ENCODE results near the gene NCOA3. TPM values are rescaled to one million over a fixed set of nuclear protein-coding genes. Genes with fewer than 3 reads are reported as not detected.

NCOA3 gene
- total RNA-seq, 1 experiment from 2014 or later, result 31.1 TPM

- CTCF ChIA-PET, result interaction anchor here (0.6 kb wide), 1 partner anchor 122 kb away, joined by 3 read pairs; the partner anchor contains the start of gene NCOA3
- H3F3A ChIP-seq (ENCODE audit: low read length, unreplicated experiment), result no peaks in the 10 kb centered on the region
- BruUV-seq (replicated peaks), result TSS peak; percentile 23
- no peaks in the 10 kb centered on the region for H3K79me2 ChIP-seq (ENCODE audit: low read length)
- intact Hi-C loops (cut with micrococcal nuclease), result loop anchor here (5.0 kb wide), 1 partner anchor 46 kb away; no protein-coding TSS in a partner anchor
- H3K36me3 ChIP-seq (ENCODE audit: low read depth, low read length), result peaks cover 31% of the 10 kb centered on the region; the same call in 1 of the 2 replicates
- POLR2A ChIA-PET (ENCODE audit: unreplicated experiment), result no interaction called here
- no peak overlapping the region for H3K9ac ChIP-seq (ENCODE audit: low read length)
- H4K20me1 ChIP-seq (ENCODE audit: low read length), result no peaks in the 10 kb centered on the region
- peaks cover 5% of the 10 kb centered on the region; the same call in 1 of the 2 replicates for H3K4me1 ChIP-seq (ENCODE audit: insufficient read depth, low read length)
- no peak for ATAC-seq
- no peak overlapping the region for H3K4me2 ChIP-seq (ENCODE audit: low read length)
- H3K4me3 ChIP-seq (ENCODE audit: low read length), result no peak overlapping the region
- no peak for DNase-seq
- H2AFZ ChIP-seq (ENCODE audit: low read length), result no peak overlapping the region
- no peak overlapping the region for H3K27ac ChIP-seq (ENCODE audit: low read length)
- H3K9me2 ChIP-seq (replicated peaks; ENCODE audit: low read length), result no peaks in the 10 kb centered on the region
- TF ChIP-seq EZH2phosphoT487 (IDR thresholded peaks at IDR 0.05; ENCODE audit: borderline replicate concordance, low read length), result no peak
- TF ChIP-seq CTCF (conservative IDR thresholded peaks at IDR 0.05; ENCODE audit: low read depth, low read length), result no peak
- no peak for TF ChIP-seq EZH2 (IDR thresholded peaks at IDR 0.05; ENCODE audit: low read length, unreplicated experiment)
- no peaks in the 10 kb centered on the region for H3K27me3 ChIP-seq (ENCODE audit: low read length)
- H3K9me3 ChIP-seq (ENCODE audit: low read length), result no peaks in the 10 kb centered on the region
Observed at GRCh38 chr20:47623206-47623605, 121.5 kb downstream of the NCOA3 start.

GRCh38 chr20:47627540-47627939 lies 125.9 kb downstream of the NCOA3 start:
- Histone ChIP-seq H3K36me3 (ENCODE audit: low read depth, low read length) (peaks cover 28% of the 10 kb centered on the region; the same call in 1 of the 2 replicates), H3F3A (ENCODE audit: low read length, unreplicated experiment) (no peaks in the 10 kb centered on the region), H4K20me1 (ENCODE audit: low read length) (no peaks in the 10 kb centered on the region), H3K4me2 (ENCODE audit: low read length) (no peak overlapping the region), H3K27me3 (ENCODE audit: low read length) (no peaks in the 10 kb centered on the region), H3K4me3 (ENCODE audit: low read length) (no peak overlapping the region), H3K9me3 (ENCODE audit: low read length) (no peaks in the 10 kb centered on the region), H2AFZ (ENCODE audit: low read length) (no peak overlapping the region), H3K9me2 (replicated peaks; ENCODE audit: low read length) (no peaks in the 10 kb centered on the region), H3K9ac (ENCODE audit: low read length) (no peak overlapping the region), H3K4me1 (ENCODE audit: insufficient read depth, low read length) (no peaks in the 10 kb centered on the region), H3K27ac (ENCODE audit: low read length) (no peak overlapping the region), H3K79me2 (ENCODE audit: low read length) (no peaks in the 10 kb centered on the region)
- TF ChIP-seq EZH2phosphoT487 (IDR thresholded peaks at IDR 0.05; ENCODE audit: borderline replicate concordance, low read length) (no peak), CTCF (conservative IDR thresholded peaks at IDR 0.05; ENCODE audit: low read depth, low read length) (no peak), EZH2 (IDR thresholded peaks at IDR 0.05; ENCODE audit: low read length, unreplicated experiment) (no peak)
- BruUV-seq (replicated peaks), result TSS peak; percentile 8
- intact Hi-C loops (cut with micrococcal nuclease), result no loop called here
- ATAC-seq (no peak), DNase-seq (no peak)
- ChIA-PET POLR2A (ENCODE audit: unreplicated experiment) (no interaction called here), CTCF (no interaction called here)

GRCh38 chr20:47629907-47630306 lies 128.2 kb downstream of the NCOA3 start:
- H3K27me3 ChIP-seq (ENCODE audit: low read length), result no peaks in the 10 kb centered on the region
- no peak overlapping the region for H3K4me3 ChIP-seq (ENCODE audit: low read length)
- no peak for DNase-seq
- H3K27ac ChIP-seq (ENCODE audit: low read length), result no peak overlapping the region
- peaks cover 23% of the 10 kb centered on the region; the same call in 1 of the 2 replicates for H3K36me3 ChIP-seq (ENCODE audit: low read depth, low read length)
- ChIA-PET POLR2A (ENCODE audit: unreplicated experiment) (interaction anchor here (0.8 kb wide), 1 partner anchor 28 kb away, joined by 28 read pairs; no protein-coding TSS in a partner anchor), CTCF (no interaction called here)
- H3K4me1 ChIP-seq (ENCODE audit: insufficient read depth, low read length), result no peaks in the 10 kb centered on the region
- no peak for ATAC-seq
- no peaks in the 10 kb centered on the region for H3K79me2 ChIP-seq (ENCODE audit: low read length)
- intact Hi-C loops (cut with micrococcal nuclease), result no loop called here
- H2AFZ ChIP-seq (ENCODE audit: low read length), result no peak overlapping the region
- no peaks in the 10 kb centered on the region for H4K20me1 ChIP-seq (ENCODE audit: low read length)
- no peak overlapping the region for H3K9ac ChIP-seq (ENCODE audit: low read length)
- H3K4me2 ChIP-seq (ENCODE audit: low read length), result no peak overlapping the region
- H3K9me2 ChIP-seq (replicated peaks; ENCODE audit: low read length), result no peaks in the 10 kb centered on the region
- no TSS peak for BruUV-seq (replicated peaks)
- no peaks in the 10 kb centered on the region for H3K9me3 ChIP-seq (ENCODE audit: low read length)
- H3F3A ChIP-seq (ENCODE audit: low read length, unreplicated experiment), result no peaks in the 10 kb centered on the region
- TF ChIP-seq EZH2phosphoT487 (IDR thresholded peaks at IDR 0.05; ENCODE audit: borderline replicate concordance, low read length), result no peak
- TF ChIP-seq EZH2 (IDR thresholded peaks at IDR 0.05; ENCODE audit: low read length, unreplicated experiment), result no peak
- TF ChIP-seq CTCF (conservative IDR thresholded peaks at IDR 0.05; ENCODE audit: low read depth, low read length), result no peak
